Skeletal muscle satellite cell (primary cell): ENCODE data around the gene WDR64.

ENCODE experiments used
- H3K27me3 ChIP-seq: 2 replicates; pipeline ENCODE4 v1.7.0; 2013; ENCODE audit warnings: low read length; ENCODE audit not compliant: control insufficient read depth, insufficient read depth
- H3K36me3 ChIP-seq: 2 replicates; pipeline ENCODE4 v1.7.0; 2013; ENCODE audit warnings: mild to moderate bottlenecking, control low read depth, low read length; ENCODE audit not compliant: insufficient read depth
- H3K4me1 ChIP-seq: 2 replicates; pipeline ENCODE4 v1.7.0; 2013; ENCODE audit warnings: low read length; ENCODE audit not compliant: control insufficient read depth, insufficient read depth
- H3K4me2 ChIP-seq: 2 replicates; pipeline ENCODE4 v1.7.0; 2013; ENCODE audit warnings: mild to moderate bottlenecking, low read length
- H3K4me3 ChIP-seq: 2 replicates; pipeline ENCODE4 v1.7.0; 2013; ENCODE audit warnings: low read length
- H3K9ac ChIP-seq: 2 replicates; pipeline ENCODE4 v1.7.0; 2013; ENCODE audit warnings: mild to moderate bottlenecking, low read depth, low read length, moderate library complexity
- H3K9me3 ChIP-seq: replicated peaks from 2 replicates; pipeline ENCODE4 v1.7.0; 2013; ENCODE audit warnings: mild to moderate bottlenecking, control low read depth, low read length

The WDR64 gene

GRCh38 chr1:241846862-241847539 is 194.9 kb downstream of the WDR64 start:
- Histone ChIP-seq H3K27me3 (no peaks in the 10 kb centered on the region), H3K4me3 (peak overlapping the region; percentile 91), H3K9me3 (no peaks in the 10 kb centered on the region), H3K4me1 (peaks cover 29% of the 10 kb centered on the region), H3K4me2 (peak overlapping the region; percentile 93), H3K36me3 (no peaks in the 10 kb centered on the region), H3K9ac (peak overlapping the region; percentile 93)

GRCh38 chr1:241847540-241847795 is 195.4 kb downstream of the WDR64 start:
- Histone ChIP-seq H3K36me3 (no peaks in the 10 kb centered on the region), H3K4me3 (peak overlapping the region; percentile 91), H3K9ac (peak overlapping the region; percentile 93), H3K4me2 (peak overlapping the region; percentile 93), H3K4me1 (peaks cover 24% of the 10 kb centered on the region), H3K9me3 (no peaks in the 10 kb centered on the region), H3K27me3 (no peaks in the 10 kb centered on the region)

- peak within 1 kb of the TSS; percentile 91 for H3K4me3 ChIP-seq
- H3K4me2 ChIP-seq = peak within 1 kb of the TSS; percentile 93
- H3K36me3 ChIP-seq = no peaks in the 10 kb centered on the region
- peaks cover 19% of the 10 kb centered on the region for H3K4me1 ChIP-seq
- H3K27me3 ChIP-seq = no peaks in the 10 kb centered on the region
- H3K9me3 ChIP-seq = no peaks in the 10 kb centered on the region
- peak within 1 kb of the TSS; percentile 93 for H3K9ac ChIP-seq
Measured at GRCh38 chr1:241847796-241848685, 196.0 kb downstream of the WDR64 start, which contains the start of gene EXO1. TSS of gene EXO1 (plus strand) at chr1:241848204. CDS start at chr1:241850426, 2,222 bp downstream.

- H3K4me3 ChIP-seq = peak overlapping the region; percentile 91
- peak overlapping the region; percentile 93 for H3K9ac ChIP-seq
- H3K4me2 ChIP-seq = peak overlapping the region; percentile 93
- no peaks in the 10 kb centered on the region for H3K27me3 ChIP-seq
- H3K36me3 ChIP-seq = peaks cover 6% of the 10 kb centered on the region
- H3K9me3 ChIP-seq = no peaks in the 10 kb centered on the region
- peaks cover 14% of the 10 kb centered on the region for H3K4me1 ChIP-seq
Measured at GRCh38 chr1:241848686-241849344, 196.7 kb downstream of the WDR64 start.

GRCh38 chr1:241849345-241849695 is 197.2 kb downstream of the WDR64 start:
- Histone ChIP-seq H3K4me2 (peak overlapping the region; percentile 93), H3K36me3 (peaks cover 9% of the 10 kb centered on the region), H3K27me3 (no peaks in the 10 kb centered on the region), H3K9ac (peak overlapping the region; percentile 93), H3K4me3 (peak overlapping the region; percentile 91), H3K9me3 (no peaks in the 10 kb centered on the region), H3K4me1 (peaks cover 14% of the 10 kb centered on the region)
